ENCODE results near the gene SCN10A. TPM values are rescaled to one million over a fixed set of nuclear protein-coding genes. Genes with fewer than 3 reads are reported as not detected.

Gene SCN10A
- total RNA-seq, 2 donors from 2014 or later, result not detected

DNA sequence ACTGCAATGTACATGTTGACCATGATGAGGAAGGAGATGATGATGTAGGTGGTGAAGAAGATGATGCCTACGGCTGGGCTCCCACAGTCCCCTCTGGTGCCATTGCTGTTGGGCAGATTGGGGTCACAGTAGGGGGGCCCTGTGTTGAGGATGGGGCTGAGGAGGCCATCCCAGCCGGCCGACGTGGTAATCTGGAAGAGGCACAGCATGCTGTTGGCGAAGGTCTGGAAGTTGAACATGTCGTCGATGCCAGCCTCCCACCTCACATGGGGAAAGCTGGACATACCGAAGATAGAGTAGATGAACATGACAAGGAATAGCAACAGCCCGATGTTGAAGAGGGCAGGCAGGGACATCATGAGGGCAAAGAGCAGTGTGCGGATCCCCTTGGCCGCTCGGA lies 118.0 kb downstream of the SCN10A start:
- TF ChIP-seq, protein P1, sequence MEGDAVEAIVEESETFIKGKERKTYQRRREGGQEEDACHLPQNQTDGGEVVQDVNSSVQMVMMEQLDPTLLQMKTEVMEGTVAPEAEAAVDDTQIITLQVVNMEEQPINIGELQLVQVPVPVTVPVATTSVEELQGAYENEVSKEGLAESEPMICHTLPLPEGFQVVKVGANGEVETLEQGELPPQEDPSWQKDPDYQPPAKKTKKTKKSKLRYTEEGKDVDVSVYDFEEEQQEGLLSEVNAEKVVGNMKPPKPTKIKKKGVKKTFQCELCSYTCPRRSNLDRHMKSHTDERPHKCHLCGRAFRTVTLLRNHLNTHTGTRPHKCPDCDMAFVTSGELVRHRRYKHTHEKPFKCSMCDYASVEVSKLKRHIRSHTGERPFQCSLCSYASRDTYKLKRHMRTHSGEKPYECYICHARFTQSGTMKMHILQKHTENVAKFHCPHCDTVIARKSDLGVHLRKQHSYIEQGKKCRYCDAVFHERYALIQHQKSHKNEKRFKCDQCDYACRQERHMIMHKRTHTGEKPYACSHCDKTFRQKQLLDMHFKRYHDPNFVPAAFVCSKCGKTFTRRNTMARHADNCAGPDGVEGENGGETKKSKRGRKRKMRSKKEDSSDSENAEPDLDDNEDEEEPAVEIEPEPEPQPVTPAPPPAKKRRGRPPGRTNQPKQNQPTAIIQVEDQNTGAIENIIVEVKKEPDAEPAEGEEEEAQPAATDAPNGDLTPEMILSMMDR (IDR thresholded peaks at IDR 0.05), result no peak
- TF ChIP-seq POLR2A (IDR thresholded peaks at IDR 0.05) (no peak), POLR2AphosphoS5 (IDR thresholded peaks at IDR 0.05) (no peak)
- Histone ChIP-seq H3K4me3 (no peak overlapping the region), H3K27ac (no peak overlapping the region), H3K4me1 (replicated peaks) (no peaks in the 10 kb centered on the region), H3K9me3 (no peaks in the 10 kb centered on the region), H3K36me3 (no peaks in the 10 kb centered on the region), H3K27me3 (replicated peaks; ENCODE audit: insufficient read depth) (no peaks in the 10 kb centered on the region)
- 97% methylated on average over 12 of the region's 12 CpGs for WGBS
- no peak for DNase-seq (ENCODE audit: low spot score)
- intact Hi-C loops (cut with DNase I), result no loop called here

DNA sequence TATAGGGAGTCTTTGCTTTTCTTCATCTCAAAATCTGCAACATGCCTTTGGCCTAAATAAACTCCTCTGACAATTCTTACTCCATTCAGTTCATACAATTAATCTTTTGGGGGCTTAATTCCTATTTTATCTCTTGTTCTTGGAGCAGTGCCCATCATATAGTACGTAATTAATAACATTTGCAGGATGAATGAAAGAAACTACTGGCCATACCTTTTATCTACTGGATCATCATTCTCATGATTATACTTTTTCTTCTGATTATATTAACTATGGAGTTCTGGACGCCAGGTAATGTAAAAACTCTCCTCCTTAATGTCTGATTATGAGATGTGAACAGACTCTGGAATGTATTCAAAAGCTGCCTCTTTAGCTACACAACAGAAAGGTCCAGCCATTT lies 120.0 kb downstream of the SCN10A start:
- H3K36me3 ChIP-seq, result no peaks in the 10 kb centered on the region
- H3K27ac ChIP-seq, result no peak overlapping the region
- no peak for TF ChIP-seq POLR2AphosphoS5 (IDR thresholded peaks at IDR 0.05)
- TF ChIP-seq POLR2A (IDR thresholded peaks at IDR 0.05), result no peak
- TF ChIP-seq, protein P1 (IDR thresholded peaks at IDR 0.05), result no peak
- H3K4me3 ChIP-seq, result no peak overlapping the region
- no peak for DNase-seq (ENCODE audit: low spot score)
- H3K9me3 ChIP-seq, result no peaks in the 10 kb centered on the region
- H3K27me3 ChIP-seq (replicated peaks; ENCODE audit: insufficient read depth), result no peaks in the 10 kb centered on the region
- intact Hi-C loops (cut with DNase I), result no loop called here
- 53% methylated on average over 2 of the region's 2 CpGs for WGBS
- no peaks in the 10 kb centered on the region for H3K4me1 ChIP-seq (replicated peaks)

DNA sequence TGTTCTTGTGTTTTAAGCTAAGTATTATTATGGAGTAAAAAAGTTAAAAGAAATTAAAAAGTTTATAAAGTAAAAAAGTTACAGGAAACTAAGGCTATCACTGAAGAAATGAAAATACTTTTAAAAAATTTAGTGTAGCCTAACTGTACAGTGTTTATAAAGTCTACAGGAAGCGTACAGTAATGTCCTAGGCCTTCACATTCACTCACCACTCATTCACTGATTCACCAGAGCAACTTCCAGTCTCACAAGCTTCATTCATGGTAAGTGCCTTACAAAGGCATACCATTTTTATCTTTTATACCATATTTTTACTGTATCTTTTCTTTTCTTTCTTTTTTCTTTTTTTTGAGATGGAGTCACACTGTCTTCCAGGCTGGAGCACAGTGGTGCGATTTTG lies 125.8 kb downstream of the SCN10A start:
- Histone ChIP-seq H3K36me3 (no peaks in the 10 kb centered on the region), H3K9me3 (no peaks in the 10 kb centered on the region), H3K27ac (no peak overlapping the region), H3K4me1 (replicated peaks) (no peaks in the 10 kb centered on the region), H3K27me3 (replicated peaks; ENCODE audit: insufficient read depth) (no peaks in the 10 kb centered on the region), H3K4me3 (no peak overlapping the region)
- no peak for TF ChIP-seq POLR2A (IDR thresholded peaks at IDR 0.05)
- TF ChIP-seq, protein P1 (IDR thresholded peaks at IDR 0.05), result no peak
- TF ChIP-seq POLR2AphosphoS5 (IDR thresholded peaks at IDR 0.05), result no peak
- WGBS, result 96% methylated on average over 2 of the region's 2 CpGs
- intact Hi-C loops (cut with DNase I), result no loop called here
- DNase-seq (ENCODE audit: low spot score), result no peak

DNA sequence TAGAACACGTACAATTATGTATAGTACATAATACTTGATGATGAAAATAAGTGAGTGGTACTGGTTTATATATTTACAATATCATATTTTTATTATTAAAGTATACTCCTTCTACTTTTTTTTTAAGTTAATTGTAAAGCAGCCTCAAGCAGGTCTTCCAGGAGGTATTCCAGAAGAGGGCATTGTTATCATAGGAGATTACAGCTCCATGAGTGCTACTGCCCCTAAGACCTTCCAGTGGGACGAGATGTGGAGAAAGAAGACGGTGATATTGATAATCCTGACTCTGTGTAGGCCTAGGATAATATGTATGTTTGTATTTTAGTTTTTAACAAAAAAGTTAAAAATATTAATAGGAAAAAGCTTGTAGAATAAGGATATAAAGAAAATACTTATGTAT lies 126.2 kb downstream of the SCN10A start:
- Histone ChIP-seq H3K4me1 (replicated peaks) (no peaks in the 10 kb centered on the region), H3K9me3 (no peaks in the 10 kb centered on the region), H3K36me3 (no peaks in the 10 kb centered on the region), H3K27me3 (replicated peaks; ENCODE audit: insufficient read depth) (no peaks in the 10 kb centered on the region), H3K4me3 (no peak overlapping the region), H3K27ac (no peak overlapping the region)
- TF ChIP-seq, protein P1 (IDR thresholded peaks at IDR 0.05), result no peak
- TF ChIP-seq POLR2AphosphoS5 (IDR thresholded peaks at IDR 0.05), result no peak
- no peak for TF ChIP-seq POLR2A (IDR thresholded peaks at IDR 0.05)
- DNase-seq (ENCODE audit: low spot score), result no peak
- 86% methylated on average over 3 of the region's 3 CpGs for WGBS
- intact Hi-C loops (cut with DNase I), result no loop called here

DNA sequence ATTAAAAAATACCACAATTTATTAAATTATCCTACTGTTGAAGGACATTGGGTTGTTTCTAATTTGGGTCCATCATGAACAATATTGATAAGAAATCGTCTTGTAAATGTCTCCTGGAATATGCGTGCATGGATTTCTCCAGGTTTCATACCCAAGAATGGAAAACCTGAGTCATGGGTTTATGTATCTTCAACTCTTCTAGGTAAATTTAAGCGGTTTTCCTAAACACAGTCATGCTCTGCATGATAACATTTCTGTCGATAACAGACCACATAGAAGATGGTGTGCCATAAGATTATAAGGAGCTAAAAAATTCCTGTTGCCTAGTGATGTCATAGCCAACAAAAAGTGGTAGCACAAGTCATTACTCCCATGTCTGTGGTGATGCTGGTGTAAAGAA lies 126.7 kb downstream of the SCN10A start:
- no peak for DNase-seq (ENCODE audit: low spot score)
- no peaks in the 10 kb centered on the region for H3K4me1 ChIP-seq (replicated peaks)
- 89% methylated on average over 4 of the region's 4 CpGs for whole genome bisulfite sequencing
- H3K27ac ChIP-seq, result no peak overlapping the region
- no peaks in the 10 kb centered on the region for H3K36me3 ChIP-seq
- no peaks in the 10 kb centered on the region for H3K27me3 ChIP-seq (replicated peaks; ENCODE audit: insufficient read depth)
- H3K4me3 ChIP-seq, result no peak overlapping the region
- TF ChIP-seq, protein P1 (IDR thresholded peaks at IDR 0.05), result no peak
- TF ChIP-seq POLR2AphosphoS5 (IDR thresholded peaks at IDR 0.05) (no peak), POLR2A (IDR thresholded peaks at IDR 0.05) (no peak)
- intact Hi-C loops (cut with DNase I), result no loop called here
- H3K9me3 ChIP-seq, result no peaks in the 10 kb centered on the region
